Activated CD4-positive, alpha-beta T cell treated with anti-CD3 and anti-CD28 coated beads, Interleukin-2, amount 50 U/mL, for 24 hours (primary cell): Measurements from ENCODE around the gene GRXCR2.
"Not testable (repeated sequence)": the region's sequence is repeated elsewhere in the genome, so short reads cannot be mapped to it uniquely, and the experiment has no call there.

ENCODE experiments used
- DNase-seq, 2 donors: peaks; one replicate each; pipeline ENCODE4 v3.0.0-alpha.2; 2020; ENCODE audit warnings: low read depth in 1 of 2, low spot score in 1 of 2

The GRXCR2 gene

GRCh38 chr5:145887976-145888574 lies 15.3 kb upstream of the GRXCR2 start:
- no peak for DNase-seq

GRCh38 chr5:145887217-145887616 lies 14.4 kb upstream of the GRXCR2 start:
- no peak for DNase-seq

- DNase-seq, result no peak
Measured at GRCh38 chr5:145874765-145875164, 2.0 kb upstream of the GRXCR2 start.

GRCh38 chr5:145872486-145872885 lies 328 bp downstream of the GRXCR2 start:
- DNase-seq, result no peak

GRCh38 chr5:145869753-145870152 lies 3.1 kb downstream of the GRXCR2 start:
- DNase-seq, result no peak

GRCh38 chr5:145867806-145868205 lies 5.0 kb downstream of the GRXCR2 start:
- no peak for DNase-seq

- DNase-seq, result not testable (repeated sequence)
Measured at GRCh38 chr5:145864432-145864831, 8.4 kb downstream of the GRXCR2 start.

GRCh38 chr5:145863003-145863402 lies 9.8 kb downstream of the GRXCR2 start:
- no peak for DNase-seq

GRCh38 chr5:145859897-145860296 lies 12.9 kb downstream of the GRXCR2 start:
- no peak for DNase-seq

GRCh38 chr5:145859453-145859852 lies 13.4 kb downstream of the GRXCR2 start:
- DNase-seq, result no peak

GRCh38 chr5:145858959-145859358 lies 13.9 kb downstream of the GRXCR2 start:
- DNase-seq, result no peak

- DNase-seq, result no peak
Measured at GRCh38 chr5:145856285-145856818, 16.5 kb downstream of the GRXCR2 start.

- no peak for DNase-seq
Measured at GRCh38 chr5:145855763-145856267, 17.0 kb downstream of the GRXCR2 start.

- no peak for DNase-seq
Measured at GRCh38 chr5:145854651-145855258, 18.1 kb downstream of the GRXCR2 start.

GRCh38 chr5:145853781-145854376 lies 18.9 kb downstream of the GRXCR2 start:
- DNase-seq, result no peak

- DNase-seq, result no peak
Measured at GRCh38 chr5:145852990-145853389, 19.8 kb downstream of the GRXCR2 start.

- no peak for DNase-seq
Measured at GRCh38 chr5:145848854-145849253, 24.0 kb downstream of the GRXCR2 start.

- no peak for DNase-seq
Measured at GRCh38 chr5:145847499-145848497, 25.0 kb downstream of the GRXCR2 start.

GRCh38 chr5:145846081-145846480 lies 26.7 kb downstream of the GRXCR2 start:
- no peak for DNase-seq

GRCh38 chr5:145841299-145841698 lies 31.5 kb downstream of the GRXCR2 start:
- DNase-seq, result no peak
